Uterus (tissue), 2 donors: Measurements from ENCODE around the gene SLC4A4.

Source experiments
- POLR2A ChIP-seq, 2 donors: fragments of 450-650 bp; IDR thresholded peaks; one replicate each; pipeline ENCODE4 v1.6.1; 2016; ENCODE audit warnings: antibody characterized with exemption in 2 of 2, mild to moderate bottlenecking in 1 of 2, moderate library complexity in 1 of 2
- TF ChIP-seq, protein P1 (sequence below), 4 experiments: fragments of 200-600 bp in 2 of 4; fragments of 450-650 bp in 2 of 4; sonication (generic) in 2 of 4; IDR thresholded peaks; one replicate each; pipeline ENCODE4 v1.5.1; 2016 to 2019; ENCODE audit warnings: antibody characterized with exemption in 4 of 4, mild to moderate bottlenecking in 2 of 4, moderate library complexity in 1 of 4

DNA sequence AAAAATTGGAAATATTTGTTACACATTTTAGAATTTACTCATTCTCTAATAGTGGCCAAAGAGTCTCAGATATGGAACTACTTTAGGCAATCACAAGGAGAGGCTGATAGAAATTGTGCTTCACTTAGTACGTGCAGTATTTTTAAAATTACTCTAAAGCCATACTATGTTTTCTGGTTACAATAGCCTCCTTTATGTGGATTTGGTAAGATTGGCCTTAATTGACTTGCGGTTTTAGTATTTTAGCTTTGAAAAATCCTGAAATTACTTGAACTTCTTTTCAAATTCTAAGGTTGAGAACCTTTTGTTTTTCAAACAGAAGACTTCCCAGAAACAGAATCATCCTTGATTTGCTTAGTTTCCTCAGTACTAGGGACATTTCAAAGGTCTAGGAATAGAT is 215.2 kb downstream of the SLC4A4 start:
- no peak for TF ChIP-seq POLR2A (IDR thresholded peaks at IDR 0.05)
- TF ChIP-seq, protein P1, sequence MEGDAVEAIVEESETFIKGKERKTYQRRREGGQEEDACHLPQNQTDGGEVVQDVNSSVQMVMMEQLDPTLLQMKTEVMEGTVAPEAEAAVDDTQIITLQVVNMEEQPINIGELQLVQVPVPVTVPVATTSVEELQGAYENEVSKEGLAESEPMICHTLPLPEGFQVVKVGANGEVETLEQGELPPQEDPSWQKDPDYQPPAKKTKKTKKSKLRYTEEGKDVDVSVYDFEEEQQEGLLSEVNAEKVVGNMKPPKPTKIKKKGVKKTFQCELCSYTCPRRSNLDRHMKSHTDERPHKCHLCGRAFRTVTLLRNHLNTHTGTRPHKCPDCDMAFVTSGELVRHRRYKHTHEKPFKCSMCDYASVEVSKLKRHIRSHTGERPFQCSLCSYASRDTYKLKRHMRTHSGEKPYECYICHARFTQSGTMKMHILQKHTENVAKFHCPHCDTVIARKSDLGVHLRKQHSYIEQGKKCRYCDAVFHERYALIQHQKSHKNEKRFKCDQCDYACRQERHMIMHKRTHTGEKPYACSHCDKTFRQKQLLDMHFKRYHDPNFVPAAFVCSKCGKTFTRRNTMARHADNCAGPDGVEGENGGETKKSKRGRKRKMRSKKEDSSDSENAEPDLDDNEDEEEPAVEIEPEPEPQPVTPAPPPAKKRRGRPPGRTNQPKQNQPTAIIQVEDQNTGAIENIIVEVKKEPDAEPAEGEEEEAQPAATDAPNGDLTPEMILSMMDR (IDR thresholded peaks at IDR 0.05): no peak
